ENCODE data around the gene PTPDC1. TPM values are rescaled to one million over a fixed set of nuclear protein-coding genes. Genes with fewer than 3 reads are reported as not detected.

The PTPDC1 gene
- total and polyA plus RNA-seq, 4 donors: 3.1 to 26.0 (median 7.5) TPM

DNA sequence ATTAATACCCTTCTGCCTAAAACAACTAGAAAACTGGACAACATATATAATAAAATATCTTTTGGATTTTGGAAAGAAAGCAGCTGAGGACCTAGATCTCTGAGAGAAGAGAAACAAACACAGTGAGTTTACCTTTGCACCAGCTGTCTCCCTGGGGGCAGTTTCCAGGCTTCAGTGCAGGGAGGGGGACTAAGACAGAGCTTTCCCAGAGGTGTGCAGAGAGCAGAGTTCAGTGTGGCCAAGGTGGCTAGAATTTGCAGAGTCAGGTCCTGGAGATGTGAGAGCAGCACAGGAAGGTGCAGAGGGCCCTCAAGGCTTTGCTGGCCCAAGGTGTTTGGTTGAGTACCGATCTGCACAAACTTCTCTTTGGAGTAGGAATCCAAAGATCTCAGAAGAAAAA, 26.3 kb upstream of the PTPDC1 start:
- H3K36me3 ChIP-seq (ENCODE audit: control insufficient read depth in 4 of 4, insufficient read depth in 4 of 4, low read length in 4 of 4): peaks cover 0 to 8% (median 2%) of the 10 kb centered on the region in 4 donors
- H3K9ac ChIP-seq (ENCODE audit: insufficient read depth in 1 of 2, low read length in 2 of 2): no peak overlapping the region
- H3K9me3 ChIP-seq (ENCODE audit: control insufficient read depth in 4 of 4, insufficient read depth in 3 of 4, low read length in 3 of 4): peaks cover 0 to 6% (median 3%) of the 10 kb centered on the region in 4 donors
- TF ChIP-seq, protein P1, sequence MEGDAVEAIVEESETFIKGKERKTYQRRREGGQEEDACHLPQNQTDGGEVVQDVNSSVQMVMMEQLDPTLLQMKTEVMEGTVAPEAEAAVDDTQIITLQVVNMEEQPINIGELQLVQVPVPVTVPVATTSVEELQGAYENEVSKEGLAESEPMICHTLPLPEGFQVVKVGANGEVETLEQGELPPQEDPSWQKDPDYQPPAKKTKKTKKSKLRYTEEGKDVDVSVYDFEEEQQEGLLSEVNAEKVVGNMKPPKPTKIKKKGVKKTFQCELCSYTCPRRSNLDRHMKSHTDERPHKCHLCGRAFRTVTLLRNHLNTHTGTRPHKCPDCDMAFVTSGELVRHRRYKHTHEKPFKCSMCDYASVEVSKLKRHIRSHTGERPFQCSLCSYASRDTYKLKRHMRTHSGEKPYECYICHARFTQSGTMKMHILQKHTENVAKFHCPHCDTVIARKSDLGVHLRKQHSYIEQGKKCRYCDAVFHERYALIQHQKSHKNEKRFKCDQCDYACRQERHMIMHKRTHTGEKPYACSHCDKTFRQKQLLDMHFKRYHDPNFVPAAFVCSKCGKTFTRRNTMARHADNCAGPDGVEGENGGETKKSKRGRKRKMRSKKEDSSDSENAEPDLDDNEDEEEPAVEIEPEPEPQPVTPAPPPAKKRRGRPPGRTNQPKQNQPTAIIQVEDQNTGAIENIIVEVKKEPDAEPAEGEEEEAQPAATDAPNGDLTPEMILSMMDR (IDR thresholded peaks at IDR 0.05; ENCODE audit: control extremely low read depth, extremely low read depth): no peak
- H3K4me1 ChIP-seq (ENCODE audit: control insufficient read depth in 5 of 5, insufficient read depth in 5 of 5, low read length in 5 of 5): peaks cover 0 to 2% (median 0%) of the 10 kb centered on the region in 5 donors
- DNase-seq (no peak), ATAC-seq (ENCODE audit: insufficient read depth, low FRiP score) (no peak)
- WGBS, 2 donors: 92 to 95% methylated on average over 1 of the region's 1 CpG
- no peak overlapping the region for H3K4me3 ChIP-seq
- H3K27ac ChIP-seq (ENCODE audit: low read depth in 1 of 2, low read length in 1 of 2): no peak overlapping the region
- no peaks in the 10 kb centered on the region for H3K27me3 ChIP-seq (ENCODE audit: control insufficient read depth in 3 of 3, insufficient read depth in 3 of 3, low read length in 2 of 3)

DNA sequence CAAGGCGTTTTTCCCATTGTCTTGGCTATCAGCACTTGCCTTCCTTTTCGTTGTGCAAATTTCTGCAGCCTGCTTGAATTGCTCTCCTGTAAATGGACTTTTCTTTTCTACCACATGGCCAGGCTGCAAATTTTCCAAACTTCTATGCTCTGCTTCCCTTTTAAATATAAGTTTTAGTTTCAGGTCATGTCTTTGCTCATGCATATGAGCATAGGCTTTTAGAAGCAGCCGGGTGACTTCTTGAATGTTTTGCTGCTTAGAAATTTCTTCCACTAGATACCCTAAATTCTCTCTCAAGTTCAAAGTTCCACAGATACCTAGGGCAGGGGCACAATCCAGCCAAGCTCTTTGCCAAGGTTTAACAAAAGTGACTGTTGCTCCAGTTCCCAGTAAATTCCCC, 22.4 kb upstream of the PTPDC1 start:
- DNase-seq (no peak), ATAC-seq (ENCODE audit: insufficient read depth, low FRiP score) (no peak)
- H3K27ac ChIP-seq (ENCODE audit: low read depth in 1 of 2, low read length in 1 of 2): no peak overlapping the region
- 97 to 100% methylated on average over 3 of the region's 3 CpGs for WGBS, 2 donors
- H3K9ac ChIP-seq (ENCODE audit: insufficient read depth in 1 of 2, low read length in 2 of 2): no peak overlapping the region
- peaks cover 0 to 8% (median 2%) of the 10 kb centered on the region in 4 donors for H3K36me3 ChIP-seq (ENCODE audit: control insufficient read depth in 4 of 4, insufficient read depth in 4 of 4, low read length in 4 of 4)
- H3K9me3 ChIP-seq (ENCODE audit: control insufficient read depth in 4 of 4, insufficient read depth in 3 of 4, low read length in 3 of 4): peaks cover 0 to 6% (median 3%) of the 10 kb centered on the region in 4 donors
- H3K27me3 ChIP-seq (ENCODE audit: control insufficient read depth in 3 of 3, insufficient read depth in 3 of 3, low read length in 2 of 3): no peaks in the 10 kb centered on the region
- H3K4me1 ChIP-seq (ENCODE audit: control insufficient read depth in 5 of 5, insufficient read depth in 5 of 5, low read length in 5 of 5): peaks cover 0 to 5% (median 2%) of the 10 kb centered on the region in 5 donors
- TF ChIP-seq, protein P1 (IDR thresholded peaks at IDR 0.05; ENCODE audit: control extremely low read depth, extremely low read depth): no peak
- H3K4me3 ChIP-seq: no peak overlapping the region

DNA sequence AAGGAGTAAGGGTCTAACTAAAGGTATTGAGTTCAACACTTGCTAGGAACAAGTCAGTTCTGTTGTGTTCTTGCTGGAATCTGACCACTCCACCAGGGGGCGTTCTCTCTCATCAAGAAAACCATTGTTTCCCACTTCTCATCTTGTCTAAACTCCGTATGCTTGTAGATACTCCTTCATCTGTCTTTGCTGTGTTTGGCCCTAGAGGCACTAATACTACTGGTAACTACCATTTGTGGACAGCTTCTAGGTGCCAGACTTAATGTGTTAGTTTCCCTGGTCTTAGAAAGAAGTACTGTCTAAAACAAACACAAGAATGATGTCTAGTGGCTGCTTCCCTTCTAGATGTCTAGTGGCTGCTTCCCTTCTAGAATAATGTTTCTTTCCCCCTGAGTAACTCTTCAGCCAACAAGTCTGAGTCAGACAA, 18.7 kb upstream of the PTPDC1 start:
- H3K36me3 ChIP-seq (ENCODE audit: control insufficient read depth in 4 of 4, insufficient read depth in 4 of 4, low read length in 4 of 4): peaks cover 1 to 9% (median 4%) of the 10 kb centered on the region in 4 donors
- H3K27ac ChIP-seq (ENCODE audit: low read depth in 1 of 2, low read length in 1 of 2): no peak overlapping the region
- 1 to 5% methylated on average over 2 of the region's 2 CpGs for WGBS, 2 donors
- H3K9ac ChIP-seq (ENCODE audit: insufficient read depth in 1 of 2, low read length in 2 of 2): no peak overlapping the region
- H3K4me3 ChIP-seq: no peak overlapping the region
- peaks cover 0 to 6% (median 2%) of the 10 kb centered on the region in 4 donors for H3K9me3 ChIP-seq (ENCODE audit: control insufficient read depth in 4 of 4, insufficient read depth in 3 of 4, low read length in 3 of 4)
- DNase-seq: peak; percentile 78 to 88 (median 84)
- H3K27me3 ChIP-seq (ENCODE audit: control insufficient read depth in 3 of 3, insufficient read depth in 3 of 3, low read length in 2 of 3): no peaks in the 10 kb centered on the region
- H3K4me1 ChIP-seq (ENCODE audit: control insufficient read depth in 5 of 5, insufficient read depth in 5 of 5, low read length in 5 of 5): peaks cover 0 to 5% (median 0%) of the 10 kb centered on the region in 5 donors
- TF ChIP-seq, protein P1 (IDR thresholded peaks at IDR 0.05; ENCODE audit: control extremely low read depth, extremely low read depth): peak; percentile 88
- ATAC-seq (ENCODE audit: insufficient read depth, low FRiP score): peak; percentile 80

DNA sequence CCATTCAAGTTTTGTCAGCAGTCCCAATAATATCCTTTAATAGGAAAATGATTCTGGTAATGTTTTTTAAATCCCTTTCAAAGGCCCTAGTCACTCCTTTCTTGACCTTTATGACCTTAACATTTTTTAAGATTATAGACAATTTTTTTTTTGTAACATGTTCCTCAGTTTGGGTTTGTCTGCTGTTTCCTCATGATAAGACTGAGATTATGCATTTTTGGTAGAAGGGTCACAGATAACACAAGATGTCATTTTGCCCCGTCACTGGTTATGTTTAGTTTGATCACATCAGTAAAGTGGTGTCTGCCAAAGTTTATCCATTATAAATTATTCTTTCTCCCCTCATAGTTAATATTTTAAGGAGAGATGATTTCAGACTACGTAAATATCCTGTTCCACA, 16.0 kb upstream of the PTPDC1 start:
- H3K4me3 ChIP-seq: no peak overlapping the region
- ATAC-seq (ENCODE audit: insufficient read depth, low FRiP score) (no peak), DNase-seq (no peak)
- H3K9ac ChIP-seq (ENCODE audit: insufficient read depth in 1 of 2, low read length in 2 of 2): no peak overlapping the region
- H3K27ac ChIP-seq (ENCODE audit: low read depth in 1 of 2, low read length in 1 of 2): no peak overlapping the region
- H3K9me3 ChIP-seq (ENCODE audit: control insufficient read depth in 4 of 4, insufficient read depth in 3 of 4, low read length in 3 of 4): no peaks in the 10 kb centered on the region
- peaks cover 0 to 9% (median 4%) of the 10 kb centered on the region in 4 donors for H3K36me3 ChIP-seq (ENCODE audit: control insufficient read depth in 4 of 4, insufficient read depth in 4 of 4, low read length in 4 of 4)
- 86 to 88% methylated on average over 2 of the region's 2 CpGs for WGBS, 2 donors
- TF ChIP-seq, protein P1 (IDR thresholded peaks at IDR 0.05; ENCODE audit: control extremely low read depth, extremely low read depth): no peak
- no peaks in the 10 kb centered on the region for H3K27me3 ChIP-seq (ENCODE audit: control insufficient read depth in 3 of 3, insufficient read depth in 3 of 3, low read length in 2 of 3)
- peaks cover 0 to 5% (median 0%) of the 10 kb centered on the region in 5 donors for H3K4me1 ChIP-seq (ENCODE audit: control insufficient read depth in 5 of 5, insufficient read depth in 5 of 5, low read length in 5 of 5)
